NCI-H774 (cell line): ENCODE measurements around the gene NGRN.

Experiments used
- DNase-seq: peaks from one replicate; lab custom pipeline; 2025; lab: John Stamatoyannopoulos, UW

The NGRN gene, protein sequence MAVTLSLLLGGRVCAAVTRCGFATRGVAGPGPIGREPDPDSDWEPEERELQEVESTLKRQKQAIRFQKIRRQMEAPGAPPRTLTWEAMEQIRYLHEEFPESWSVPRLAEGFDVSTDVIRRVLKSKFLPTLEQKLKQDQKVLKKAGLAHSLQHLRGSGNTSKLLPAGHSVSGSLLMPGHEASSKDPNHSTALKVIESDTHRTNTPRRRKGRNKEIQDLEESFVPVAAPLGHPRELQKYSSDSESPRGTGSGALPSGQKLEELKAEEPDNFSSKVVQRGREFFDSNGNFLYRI

GRCh38 chr15:90265271-90266060 lies at the start of gene NGRN:
Gene NGRN, plus strand, starts transcription at chr15:90265672. Its CDS starts 41 bp downstream, at chr15:90265713.
- peak; percentile 81 for DNase-seq

DNA sequence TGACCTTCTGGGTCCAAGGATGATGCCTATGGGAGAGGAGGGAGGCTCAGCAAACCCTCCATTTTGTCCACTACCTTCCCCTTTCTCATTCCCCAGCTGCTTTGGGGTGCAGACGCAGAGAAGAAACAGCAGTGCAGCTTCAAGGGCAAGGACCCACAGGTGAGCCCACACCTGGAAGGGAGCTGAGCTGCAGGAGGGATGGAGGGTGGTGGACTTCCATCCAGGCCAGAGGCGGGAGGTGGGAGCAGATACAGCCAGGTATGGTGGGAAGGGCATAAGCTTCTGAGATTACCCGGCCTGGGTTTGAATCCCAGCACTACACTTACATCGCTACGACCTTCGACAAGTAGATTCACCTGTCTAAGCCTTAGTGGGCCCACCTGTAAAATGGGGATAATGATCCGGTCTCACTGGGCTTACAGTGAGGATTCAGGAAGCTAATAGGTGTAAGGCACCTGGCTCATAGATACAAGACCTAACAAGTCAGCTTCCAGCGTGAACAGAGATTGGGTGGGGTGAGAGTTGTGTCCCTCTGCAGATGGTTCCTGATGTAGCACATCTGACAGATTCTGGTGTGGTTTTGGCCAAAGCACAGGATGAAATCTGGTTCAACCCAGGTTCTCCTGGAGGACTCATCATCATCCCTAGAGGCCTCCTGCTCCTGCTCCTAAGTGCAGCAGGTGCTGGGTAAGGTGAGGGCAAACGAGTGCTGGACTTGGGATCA lies 47.6 kb upstream of the NGRN start:
- DNase-seq = no peak

- DNase-seq = no peak
These were observed 45.9 kb upstream of the NGRN start for GRCh38 chr15:90219421-90220141.

- peak; percentile 16 for DNase-seq
These were observed 44.1 kb upstream of the NGRN start for GRCh38 chr15:90221246-90221900.

DNA sequence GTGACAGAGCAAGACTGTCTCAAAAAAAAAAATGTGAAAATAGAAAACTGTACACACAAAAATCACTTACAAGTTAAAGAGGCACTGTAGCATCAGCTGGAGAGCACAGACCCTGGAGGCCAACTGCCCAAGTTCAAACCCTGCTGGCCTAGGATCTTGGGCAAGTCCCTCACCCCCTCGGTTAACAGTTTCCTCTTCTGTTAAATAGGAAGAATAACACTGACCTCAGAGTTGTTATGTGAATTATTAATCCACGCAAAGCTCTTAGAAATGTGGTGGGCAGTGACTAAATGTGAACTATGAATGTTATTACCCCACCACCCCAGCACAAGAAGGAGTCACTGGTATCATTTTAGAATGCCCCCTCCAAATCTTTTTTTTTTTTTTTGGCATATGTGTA lies 42.9 kb upstream of the NGRN start:
- DNase-seq = no peak

GRCh38 chr15:90223441-90224165 lies 41.9 kb upstream of the NGRN start:
- DNase-seq = no peak

- no peak for DNase-seq
These were observed 40.4 kb upstream of the NGRN start for GRCh38 chr15:90225047-90225446.

DNA sequence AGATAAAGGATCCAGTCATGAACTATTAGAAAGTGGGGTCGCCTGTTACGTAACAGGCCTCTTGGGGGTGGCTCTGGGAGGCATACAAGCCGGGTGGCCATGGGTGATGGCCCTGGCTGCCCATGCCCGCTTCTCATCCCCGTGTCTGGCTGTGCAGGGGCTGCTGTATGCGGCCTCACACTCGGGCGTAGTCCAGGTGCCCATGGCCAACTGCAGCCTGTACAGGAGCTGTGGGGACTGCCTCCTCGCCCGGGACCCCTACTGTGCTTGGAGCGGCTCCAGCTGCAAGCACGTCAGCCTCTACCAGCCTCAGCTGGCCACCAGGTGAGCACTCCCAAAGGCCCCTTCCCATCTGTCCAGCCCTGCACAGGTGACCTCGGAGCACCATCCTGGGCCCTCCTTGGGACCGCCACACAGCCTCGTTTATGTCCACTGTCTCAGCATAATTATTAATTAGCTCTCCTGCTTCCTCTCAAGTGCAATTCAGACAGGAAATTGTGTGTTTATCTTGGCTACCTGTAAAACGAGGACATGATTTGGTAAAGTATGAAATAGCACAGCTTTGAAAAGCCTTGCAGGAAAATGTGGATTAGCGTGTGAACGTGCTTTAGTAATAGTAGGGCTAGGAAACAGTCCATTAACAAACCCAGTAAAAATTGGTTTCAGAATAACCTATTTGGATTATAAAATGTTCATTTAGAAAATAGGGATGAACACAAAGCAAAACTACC lies 39.8 kb upstream of the NGRN start:
- DNase-seq = peak; percentile 71

GRCh38 chr15:90227336-90227735 lies 38.1 kb upstream of the NGRN start:
- no peak for DNase-seq

DNA sequence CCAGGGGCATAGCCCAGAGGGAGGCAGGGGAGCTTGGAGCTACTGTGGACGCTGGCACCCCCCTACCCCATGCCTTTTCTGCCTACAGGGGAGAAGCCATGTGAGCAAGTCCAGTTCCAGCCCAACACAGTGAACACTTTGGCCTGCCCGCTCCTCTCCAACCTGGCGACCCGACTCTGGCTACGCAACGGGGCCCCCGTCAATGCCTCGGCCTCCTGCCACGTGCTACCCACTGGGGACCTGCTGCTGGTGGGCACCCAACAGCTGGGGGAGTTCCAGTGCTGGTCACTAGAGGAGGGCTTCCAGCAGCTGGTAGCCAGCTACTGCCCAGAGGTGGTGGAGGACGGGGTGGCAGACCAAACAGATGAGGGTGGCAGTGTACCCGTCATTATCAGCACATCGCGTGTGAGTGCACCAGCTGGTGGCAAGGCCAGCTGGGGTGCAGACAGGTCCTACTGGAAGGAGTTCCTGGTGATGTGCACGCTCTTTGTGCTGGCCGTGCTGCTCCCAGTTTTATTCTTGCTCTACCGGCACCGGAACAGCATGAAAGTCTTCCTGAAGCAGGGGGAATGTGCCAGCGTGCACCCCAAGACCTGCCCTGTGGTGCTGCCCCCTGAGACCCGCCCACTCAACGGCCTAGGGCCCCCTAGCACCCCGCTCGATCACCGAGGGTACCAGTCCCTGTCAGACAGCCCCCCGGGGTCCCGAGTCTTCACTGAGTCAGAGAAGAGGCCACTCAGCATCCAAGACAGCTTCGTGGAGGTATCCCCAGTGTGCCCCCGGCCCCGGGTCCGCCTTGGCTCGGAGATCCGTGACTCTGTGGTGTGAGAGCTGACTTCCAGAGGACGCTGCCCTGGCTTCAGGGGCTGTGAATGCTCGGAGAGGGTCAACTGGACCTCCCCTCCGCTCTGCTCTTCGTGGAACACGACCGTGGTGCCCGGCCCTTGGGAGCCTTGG lies 37.4 kb upstream of the NGRN start:
- no peak for DNase-seq

DNA sequence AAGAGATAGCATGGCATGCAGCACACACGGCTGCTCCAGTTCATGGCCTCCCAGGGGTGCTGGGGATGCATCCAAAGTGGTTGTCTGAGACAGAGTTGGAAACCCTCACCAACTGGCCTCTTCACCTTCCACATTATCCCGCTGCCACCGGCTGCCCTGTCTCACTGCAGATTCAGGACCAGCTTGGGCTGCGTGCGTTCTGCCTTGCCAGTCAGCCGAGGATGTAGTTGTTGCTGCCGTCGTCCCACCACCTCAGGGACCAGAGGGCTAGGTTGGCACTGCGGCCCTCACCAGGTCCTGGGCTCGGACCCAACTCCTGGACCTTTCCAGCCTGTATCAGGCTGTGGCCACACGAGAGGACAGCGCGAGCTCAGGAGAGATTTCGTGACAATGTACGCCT lies 36.5 kb upstream of the NGRN start:
- DNase-seq = no peak

- no peak for DNase-seq
These were observed 35.4 kb upstream of the NGRN start for GRCh38 chr15:90230071-90230494.

GRCh38 chr15:90230610-90231009 lies 34.9 kb upstream of the NGRN start:
- no peak for DNase-seq

GRCh38 chr15:90231028-90232017 lies 34.1 kb upstream of the NGRN start:
- no peak for DNase-seq

- DNase-seq = no peak
These were observed 33.3 kb upstream of the NGRN start for GRCh38 chr15:90232196-90232595.

- DNase-seq = no peak
These were observed 32.5 kb upstream of the NGRN start for GRCh38 chr15:90232941-90233386.

DNA sequence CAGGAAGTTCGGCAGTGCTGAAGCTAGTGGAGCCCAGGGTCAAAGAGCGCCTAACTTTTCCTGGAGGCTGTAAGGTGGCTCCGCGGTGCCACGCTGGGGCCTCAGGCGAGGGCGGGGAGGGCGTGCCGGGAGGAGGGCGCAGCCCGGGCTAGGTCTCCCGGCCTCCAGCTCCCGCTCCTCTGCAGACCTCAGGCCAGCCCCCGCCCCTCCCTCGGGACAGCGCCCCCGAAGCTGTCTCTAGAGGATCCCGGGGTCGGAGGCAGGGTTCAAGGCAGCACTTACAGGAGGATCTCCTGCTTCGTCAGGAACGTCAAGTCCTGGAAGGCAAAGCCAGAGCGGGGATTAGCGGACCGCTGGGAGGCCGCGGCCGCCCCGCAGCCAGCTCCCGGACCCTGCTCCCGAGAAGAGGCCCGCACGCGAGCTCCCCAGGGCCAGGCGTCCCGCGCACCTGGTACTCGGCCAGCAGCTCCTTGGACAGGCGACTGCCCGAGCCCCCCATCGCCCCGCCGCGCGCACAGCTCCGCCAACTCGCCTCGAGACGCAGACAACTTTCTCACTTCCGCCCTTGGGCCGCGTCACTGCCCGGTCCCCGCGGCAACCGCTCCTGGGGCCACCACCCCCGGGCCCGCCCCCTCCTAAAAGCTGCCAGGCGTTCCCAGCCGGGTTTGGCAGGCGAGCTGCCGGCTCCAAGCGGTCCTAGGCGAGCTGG lies 31.9 kb upstream of the NGRN start, which contains the start of gene CIB1:
CIB1 (minus strand) TSS at position 555 of the 709 bp plus-strand sequence; CDS start at position 499, 56 bp downstream.
- peak; percentile 93 for DNase-seq
